DMS53 treated with DMSO at 0.1 percent for 48 hours (cell line): Measurements from ENCODE around the gene SETD1A.
"Not testable (repeated sequence)": the region's sequence is repeated elsewhere in the genome, so short reads cannot be mapped to it uniquely, and the experiment has no call there.

Experiments used
- DNase-seq: peaks from one replicate; lab custom pipeline; 2025; ENCODE audit not compliant: unreplicated experiment; lab: John Stamatoyannopoulos, UW

The SETD1A gene

GRCh38 chr16:31013292-31013691 lies 55.7 kb downstream of the SETD1A start:
- not testable (repeated sequence) for DNase-seq

- no peak for DNase-seq
Measured at GRCh38 chr16:31016018-31016417, 58.5 kb downstream of the SETD1A start.

GRCh38 chr16:31017756-31018155 lies 60.2 kb downstream of the SETD1A start:
- not testable (repeated sequence) for DNase-seq

- DNase-seq, result no peak
Measured at GRCh38 chr16:31020536-31020935, 63.0 kb downstream of the SETD1A start.

- no peak for DNase-seq
Measured at GRCh38 chr16:31022544-31023251, 65.1 kb downstream of the SETD1A start.

- DNase-seq, result no peak
Measured at GRCh38 chr16:31023252-31023602, 65.7 kb downstream of the SETD1A start.

GRCh38 chr16:31023627-31024226 lies 66.2 kb downstream of the SETD1A start:
- no peak for DNase-seq

GRCh38 chr16:31025339-31025738 lies 67.8 kb downstream of the SETD1A start:
- DNase-seq, result no peak

- no peak for DNase-seq
Measured at GRCh38 chr16:31029272-31029671, 71.7 kb downstream of the SETD1A start.

- DNase-seq, result no peak
Measured at GRCh38 chr16:31031276-31031675, 73.7 kb downstream of the SETD1A start.

- DNase-seq, result peak; percentile 78
Measured at GRCh38 chr16:31032736-31033708, 75.5 kb downstream of the SETD1A start, which contains the start of gene STX4. Gene STX4 (plus strand): TSS chr16:31033558. CDS start chr16:31033806, 248 bp downstream.

GRCh38 chr16:31033709-31034492 lies 76.3 kb downstream of the SETD1A start:
- DNase-seq, result peak; percentile 48
